Esophagus muscularis mucosa (tissue), 4 donors: Measurements from ENCODE around the gene THADA.

Source experiments
- EP300 ChIP-seq: sonication (generic); formaldehyde crosslinking; IDR thresholded peaks from one replicate; pipeline ENCODE4 v1.6.1; 2017; ENCODE audit warnings: antibody characterized with exemption
- POLR2A ChIP-seq: fragments of 450-650 bp; IDR thresholded peaks from one replicate; pipeline ENCODE4 v1.6.1; 2017; ENCODE audit warnings: antibody characterized with exemption, moderate library complexity, mild to moderate bottlenecking, low read depth
- TF ChIP-seq, protein P1 (sequence below), 3 experiments: fragments of 200-600 bp in 2 of 3; fragments of 450-650 bp in 1 of 3; sonication (generic) in 2 of 3; IDR thresholded peaks; one replicate each; pipeline ENCODE4 v1.5.1; 2017 to 2019; ENCODE audit warnings: antibody characterized with exemption in 3 of 3, mild to moderate bottlenecking in 2 of 3, moderate library complexity in 1 of 3

DNA sequence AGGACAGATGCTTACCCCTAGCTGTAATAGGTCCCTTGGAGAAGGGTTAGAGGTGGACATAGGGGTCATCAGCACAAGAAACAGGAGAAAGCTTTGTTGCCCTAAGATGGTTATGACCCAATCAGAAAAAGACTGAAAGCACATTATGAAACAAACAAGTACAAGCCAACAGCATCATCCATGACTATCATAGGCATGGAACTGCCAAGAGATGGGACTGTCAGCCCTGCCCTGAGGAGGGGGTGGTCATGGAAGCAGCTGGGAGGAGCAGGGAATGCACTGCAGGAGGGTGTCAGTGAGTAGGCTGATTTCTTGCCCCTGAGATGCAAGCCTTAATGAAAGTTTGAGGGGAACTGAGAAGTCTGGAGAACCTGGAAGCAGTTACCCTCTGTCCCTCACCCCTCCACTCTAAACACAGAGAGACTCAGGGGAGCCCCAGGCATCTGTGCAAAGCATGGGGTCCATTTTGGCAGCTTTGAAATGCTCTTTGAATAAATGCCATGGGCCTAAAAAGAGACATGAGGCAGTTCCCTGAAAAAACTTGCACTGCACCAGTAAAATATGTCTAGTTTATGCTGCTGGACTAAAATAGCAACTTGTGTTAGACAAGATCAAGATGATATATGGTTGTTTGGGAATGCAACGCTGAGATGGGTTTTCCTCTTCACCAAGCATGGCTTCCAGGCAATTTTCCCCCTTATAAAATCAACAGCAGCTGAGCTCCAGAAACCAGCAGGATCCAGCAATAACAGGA is 246.8 kb downstream of the THADA start:
- TF ChIP-seq POLR2A (no peak), EP300 (peak; percentile 28)
- TF ChIP-seq, protein P1, sequence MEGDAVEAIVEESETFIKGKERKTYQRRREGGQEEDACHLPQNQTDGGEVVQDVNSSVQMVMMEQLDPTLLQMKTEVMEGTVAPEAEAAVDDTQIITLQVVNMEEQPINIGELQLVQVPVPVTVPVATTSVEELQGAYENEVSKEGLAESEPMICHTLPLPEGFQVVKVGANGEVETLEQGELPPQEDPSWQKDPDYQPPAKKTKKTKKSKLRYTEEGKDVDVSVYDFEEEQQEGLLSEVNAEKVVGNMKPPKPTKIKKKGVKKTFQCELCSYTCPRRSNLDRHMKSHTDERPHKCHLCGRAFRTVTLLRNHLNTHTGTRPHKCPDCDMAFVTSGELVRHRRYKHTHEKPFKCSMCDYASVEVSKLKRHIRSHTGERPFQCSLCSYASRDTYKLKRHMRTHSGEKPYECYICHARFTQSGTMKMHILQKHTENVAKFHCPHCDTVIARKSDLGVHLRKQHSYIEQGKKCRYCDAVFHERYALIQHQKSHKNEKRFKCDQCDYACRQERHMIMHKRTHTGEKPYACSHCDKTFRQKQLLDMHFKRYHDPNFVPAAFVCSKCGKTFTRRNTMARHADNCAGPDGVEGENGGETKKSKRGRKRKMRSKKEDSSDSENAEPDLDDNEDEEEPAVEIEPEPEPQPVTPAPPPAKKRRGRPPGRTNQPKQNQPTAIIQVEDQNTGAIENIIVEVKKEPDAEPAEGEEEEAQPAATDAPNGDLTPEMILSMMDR (IDR thresholded peaks at IDR 0.05), result no peak
